Astrocyte (in vitro differentiated cells and primary cell): ENCODE measurements around the gene LINGO3. TPM values are rescaled to one million over a fixed set of nuclear protein-coding genes. Genes with fewer than 3 reads are reported as not detected.
A peak's percentile ranks its signal among the peaks of the same experiment; 100 is the strongest.

ENCODE experiments used
- DNase-seq: peaks from one replicate; pipeline ENCODE4 v3.0.0-alpha.2; 2010; ENCODE audit warnings: low read depth
- FAIRE-seq: peaks from 2 replicates; lab custom pipeline; 2011; peaks lifted over from hg19 to GRCh38; lab: Jason Lieb, UNC
- H2AFZ ChIP-seq: 2 replicates; pipeline ENCODE4 v1.6.0; 2012; ENCODE audit warnings: low read depth, low read length, inconsistent platforms
- H3K27ac ChIP-seq: 2 replicates; pipeline ENCODE4 v1.5.1; 2011; ENCODE audit warnings: low read depth, low read length, inconsistent platforms
- H3K27me3 ChIP-seq: 2 replicates; pipeline ENCODE4 v1.6.0; 2011; ENCODE audit warnings: low read length, inconsistent platforms; ENCODE audit not compliant: insufficient read depth
- H3K36me3 ChIP-seq: 2 replicates; pipeline ENCODE4 v1.5.1; 2011; ENCODE audit warnings: low read length, inconsistent platforms; ENCODE audit not compliant: insufficient read depth
- H3K4me1 ChIP-seq: 2 replicates; pipeline ENCODE4 v1.5.1; 2011; ENCODE audit warnings: low read length, inconsistent platforms; ENCODE audit not compliant: insufficient read depth
- H3K4me2 ChIP-seq: 2 replicates; pipeline ENCODE4 v1.6.0; 2012; ENCODE audit warnings: low read length, inconsistent platforms
- H3K4me3 ChIP-seq: 2 replicates; pipeline ENCODE4 v1.5.1; 2011; ENCODE audit warnings: low read depth, mild to moderate bottlenecking, low read length, inconsistent platforms; ENCODE audit not compliant: insufficient read depth
- H3K79me2 ChIP-seq: 2 replicates; pipeline ENCODE4 v1.6.0; 2012; ENCODE audit warnings: mild to moderate bottlenecking, low read length, inconsistent platforms; ENCODE audit not compliant: insufficient read depth
- H3K9ac ChIP-seq: 2 replicates; pipeline ENCODE4 v1.6.0; 2012; ENCODE audit warnings: mild to moderate bottlenecking, low read length, inconsistent platforms
- H3K9me3 ChIP-seq: 2 replicates; pipeline ENCODE4 v1.5.1; 2012; ENCODE audit warnings: low read depth, mild to moderate bottlenecking, low read length, inconsistent platforms; ENCODE audit not compliant: insufficient read depth
- H4K20me1 ChIP-seq: 2 replicates; pipeline ENCODE4 v1.6.0; 2012; ENCODE audit warnings: low read length, inconsistent platforms; ENCODE audit not compliant: insufficient read depth
- H3K27ac Mint-ChIP-seq: one replicate; pipeline ENCODE4 v1.8.0; 2021; ENCODE audit warnings: mild to moderate bottlenecking, mixed read lengths; ENCODE audit not compliant: unreplicated experiment
- H3K27me3 Mint-ChIP-seq: one replicate; pipeline ENCODE4 v1.8.0; 2021; ENCODE audit warnings: low read depth, mixed read lengths; ENCODE audit not compliant: unreplicated experiment
- H3K36me3 Mint-ChIP-seq: one replicate; pipeline ENCODE4 v1.8.0; 2021; ENCODE audit warnings: low read depth, mixed read lengths; ENCODE audit not compliant: unreplicated experiment
- H3K4me1 Mint-ChIP-seq: one replicate; pipeline ENCODE4 v1.8.0; 2021; ENCODE audit warnings: low read depth, mixed read lengths; ENCODE audit not compliant: unreplicated experiment
- H3K4me3 Mint-ChIP-seq: one replicate; pipeline ENCODE4 v1.8.0; 2021; ENCODE audit warnings: mild to moderate bottlenecking, moderate library complexity, mixed read lengths; ENCODE audit not compliant: unreplicated experiment
- H3K9me3 Mint-ChIP-seq: one replicate; pipeline ENCODE4 v1.8.0; 2021; ENCODE audit warnings: mild to moderate bottlenecking, mixed read lengths; ENCODE audit not compliant: unreplicated experiment
- EZH2 ChIP-seq: IDR thresholded peaks from 2 replicates; pipeline ENCODE4 v1.6.1; 2012; ENCODE audit warnings: mild to moderate bottlenecking, low read length, inconsistent platforms; ENCODE audit not compliant: insufficient read depth
- total RNA-seq: library from RNA; stranded (reverse); gene quantifications from 2 replicates; pipeline ENCODE4 v1.2.1, GENCODE V29; 2021
- TF ChIP-seq, protein P1 (sequence below): IDR thresholded peaks from 2 replicates; pipeline ENCODE4 v1.5.1; 2011; ENCODE audit warnings: low read depth, mild to moderate bottlenecking, inconsistent platforms, low read length, moderate library complexity; ENCODE audit not compliant: insufficient read depth

Gene LINGO3
- total RNA-seq, 1 donor from 2014 or later = not detected

GRCh38 chr19:2260341-2260805 lies 47.6 kb downstream of the LINGO3 start:
- Histone ChIP-seq H3K4me2 (no peak overlapping the region), H3K79me2 (no peaks in the 10 kb centered on the region), H4K20me1 (no peaks in the 10 kb centered on the region), H3K27ac (no peak overlapping the region), H3K9ac (no peak overlapping the region), H3K4me3 (no peak overlapping the region), H3K36me3 (no peaks in the 10 kb centered on the region), H3K4me1 (no peaks in the 10 kb centered on the region), H2AFZ (no peak overlapping the region), H3K27me3 (no peaks in the 10 kb centered on the region), H3K9me3 (no peaks in the 10 kb centered on the region)
- Mint-ChIP-seq H3K4me3 (no peak overlapping the region), H3K36me3 (no peaks in the 10 kb centered on the region), H3K27me3 (peaks cover 7% of the 10 kb centered on the region), H3K27ac (no peak overlapping the region), H3K4me1 (no peaks in the 10 kb centered on the region), H3K9me3 (peaks cover 4% of the 10 kb centered on the region)
- peak; percentile 46 for DNase-seq
- FAIRE-seq = no peak
- no peak for TF ChIP-seq EZH2
- TF ChIP-seq, protein P1, sequence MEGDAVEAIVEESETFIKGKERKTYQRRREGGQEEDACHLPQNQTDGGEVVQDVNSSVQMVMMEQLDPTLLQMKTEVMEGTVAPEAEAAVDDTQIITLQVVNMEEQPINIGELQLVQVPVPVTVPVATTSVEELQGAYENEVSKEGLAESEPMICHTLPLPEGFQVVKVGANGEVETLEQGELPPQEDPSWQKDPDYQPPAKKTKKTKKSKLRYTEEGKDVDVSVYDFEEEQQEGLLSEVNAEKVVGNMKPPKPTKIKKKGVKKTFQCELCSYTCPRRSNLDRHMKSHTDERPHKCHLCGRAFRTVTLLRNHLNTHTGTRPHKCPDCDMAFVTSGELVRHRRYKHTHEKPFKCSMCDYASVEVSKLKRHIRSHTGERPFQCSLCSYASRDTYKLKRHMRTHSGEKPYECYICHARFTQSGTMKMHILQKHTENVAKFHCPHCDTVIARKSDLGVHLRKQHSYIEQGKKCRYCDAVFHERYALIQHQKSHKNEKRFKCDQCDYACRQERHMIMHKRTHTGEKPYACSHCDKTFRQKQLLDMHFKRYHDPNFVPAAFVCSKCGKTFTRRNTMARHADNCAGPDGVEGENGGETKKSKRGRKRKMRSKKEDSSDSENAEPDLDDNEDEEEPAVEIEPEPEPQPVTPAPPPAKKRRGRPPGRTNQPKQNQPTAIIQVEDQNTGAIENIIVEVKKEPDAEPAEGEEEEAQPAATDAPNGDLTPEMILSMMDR = no peak

GRCh38 chr19:2259336-2259735 lies 48.6 kb downstream of the LINGO3 start:
- H3K4me1 Mint-ChIP-seq = no peaks in the 10 kb centered on the region
- Histone ChIP-seq H3K9me3 (no peaks in the 10 kb centered on the region), H3K9ac (no peak overlapping the region), H2AFZ (no peak overlapping the region), H3K4me2 (no peak overlapping the region), H3K4me3 (no peak overlapping the region), H4K20me1 (peaks cover under 1% of the 10 kb centered on the region), H3K36me3 (no peaks in the 10 kb centered on the region), H3K27me3 (no peaks in the 10 kb centered on the region), H3K27ac (no peak overlapping the region), H3K4me1 (no peaks in the 10 kb centered on the region), H3K79me2 (no peaks in the 10 kb centered on the region)
- peaks cover 4% of the 10 kb centered on the region for H3K9me3 Mint-ChIP-seq
- H3K27me3 Mint-ChIP-seq = peaks cover 7% of the 10 kb centered on the region
- H3K36me3 Mint-ChIP-seq = no peaks in the 10 kb centered on the region
- FAIRE-seq = no peak
- TF ChIP-seq EZH2 = no peak
- DNase-seq = no peak
- H3K27ac Mint-ChIP-seq = no peak overlapping the region
- no peak overlapping the region for H3K4me3 Mint-ChIP-seq

Other genes starting within 250 kb of the LINGO3 start
- 45.3 and 47.2 TPM in 2 replicates for gene MOB3A, start 211.8 kb downstream of the LINGO3 start, total RNA-seq
- gene IZUMO4, start 211.2 kb downstream of the LINGO3 start, total RNA-seq = 5.6 and 5.8 TPM in 2 replicates
- 162 and 167 TPM in 2 replicates for gene AP3D1, start 156.6 kb downstream of the LINGO3 start, total RNA-seq
- 21.7 and 25.6 TPM in 2 replicates for gene DOT1L, start 144.2 kb downstream of the LINGO3 start, total RNA-seq
- gene PLEKHJ1, start 71.8 kb downstream of the LINGO3 start, total RNA-seq = 69.9 and 78.3 TPM in 2 replicates
- 76.6 and 83.2 TPM in 2 replicates for gene SF3A2, start 71.3 kb downstream of the LINGO3 start, total RNA-seq
- gene AMH, start 58.8 kb downstream of the LINGO3 start, total RNA-seq = 3.5 and 4.6 TPM in 2 replicates
- gene JSRP1, start 51.7 kb downstream of the LINGO3 start, total RNA-seq = 0.36 and 1.3 TPM in 2 replicates
- 0.18 TPM in 1 of 2 replicates, not detected in the other for gene PEAK3, start 26.0 kb downstream of the LINGO3 start, total RNA-seq
- 91.4 and 97.6 TPM in 2 replicates for gene LSM7, start 20.4 kb upstream of the LINGO3 start, total RNA-seq
- gene SPPL2B, start 20.5 kb upstream of the LINGO3 start, total RNA-seq = 52.2 and 55.4 TPM in 2 replicates
- gene TMPRSS9, start 52.1 kb upstream of the LINGO3 start, total RNA-seq = 0.16 and 0.17 TPM in 2 replicates
- 93.4 and 105 TPM in 2 replicates for gene TIMM13, start 119.4 kb upstream of the LINGO3 start, total RNA-seq
- gene LMNB2, start 148.8 kb upstream of the LINGO3 start, total RNA-seq = 64.0 and 72.1 TPM in 2 replicates
- 161 and 190 TPM in 2 replicates for gene GADD45B, start 168.0 kb upstream of the LINGO3 start, total RNA-seq